Activated CD4-positive, alpha-beta T cell treated with anti-CD3 and anti-CD28 coated beads for 4 hours (primary cell): ENCODE measurements around the gene CREB5.

Experiments used
- DNase-seq, 2 donors: peaks; one replicate each; pipeline ENCODE4 v3.0.0-alpha.2; 2020

CREB5 gene

DNA sequence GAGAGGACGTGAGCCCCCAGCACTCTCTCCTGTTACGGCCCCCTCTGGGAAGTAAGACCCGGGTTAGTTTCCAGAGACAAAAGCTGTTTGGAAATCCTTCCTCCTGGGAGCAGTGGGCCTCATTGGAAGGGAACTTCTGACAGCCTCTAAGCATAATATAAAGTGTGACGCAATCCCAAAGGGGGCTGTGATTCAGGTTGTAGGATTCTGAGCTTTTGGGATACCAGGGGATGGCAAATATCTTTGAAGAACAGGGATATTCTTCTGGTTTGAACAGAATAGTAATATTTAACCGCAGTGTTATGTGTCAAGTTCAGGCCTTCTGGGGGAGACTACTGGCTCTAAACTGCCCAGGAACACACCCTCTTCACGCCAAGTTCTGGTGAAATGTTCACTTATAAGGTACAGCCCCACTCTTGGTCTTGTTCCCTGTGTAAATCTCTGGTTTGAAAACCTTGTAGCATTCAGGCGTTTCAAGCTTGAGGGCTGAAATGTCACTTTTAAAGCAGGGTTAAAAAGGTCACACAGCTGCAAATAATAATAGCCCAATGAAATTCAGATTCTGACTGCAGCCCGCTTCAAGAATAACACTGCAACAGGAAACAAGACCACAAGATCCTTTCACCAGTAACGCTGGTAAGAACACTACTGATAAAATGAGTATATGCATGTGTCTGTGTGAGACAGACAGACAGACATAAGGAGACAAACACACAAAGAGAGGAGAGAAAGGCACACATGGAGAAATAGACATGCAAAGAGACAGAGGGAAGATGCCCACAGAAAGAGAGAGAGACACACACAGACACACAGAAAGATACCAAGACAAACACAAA lies 69.0 kb downstream of the CREB5 start:
- DNase-seq, result no peak

DNA sequence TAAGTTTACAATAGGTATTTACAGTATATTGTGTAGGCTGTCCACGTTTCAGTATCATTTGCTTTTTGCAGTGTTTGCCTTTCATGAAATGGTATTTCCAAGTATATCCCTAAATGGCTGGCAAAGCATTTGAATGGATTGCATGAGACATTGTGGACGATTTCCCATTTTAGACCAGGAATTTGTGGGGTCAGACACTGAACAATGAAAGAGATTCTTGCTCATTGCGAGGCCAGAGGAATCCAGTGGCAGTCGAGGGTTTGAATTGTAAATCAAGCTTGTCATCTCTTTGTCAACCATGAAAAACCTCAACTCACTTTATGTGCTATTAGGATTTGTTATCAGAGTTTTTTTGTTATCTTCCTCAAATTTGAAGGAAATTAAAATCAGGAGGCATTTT lies 70.8 kb downstream of the CREB5 start:
- no peak for DNase-seq

DNA sequence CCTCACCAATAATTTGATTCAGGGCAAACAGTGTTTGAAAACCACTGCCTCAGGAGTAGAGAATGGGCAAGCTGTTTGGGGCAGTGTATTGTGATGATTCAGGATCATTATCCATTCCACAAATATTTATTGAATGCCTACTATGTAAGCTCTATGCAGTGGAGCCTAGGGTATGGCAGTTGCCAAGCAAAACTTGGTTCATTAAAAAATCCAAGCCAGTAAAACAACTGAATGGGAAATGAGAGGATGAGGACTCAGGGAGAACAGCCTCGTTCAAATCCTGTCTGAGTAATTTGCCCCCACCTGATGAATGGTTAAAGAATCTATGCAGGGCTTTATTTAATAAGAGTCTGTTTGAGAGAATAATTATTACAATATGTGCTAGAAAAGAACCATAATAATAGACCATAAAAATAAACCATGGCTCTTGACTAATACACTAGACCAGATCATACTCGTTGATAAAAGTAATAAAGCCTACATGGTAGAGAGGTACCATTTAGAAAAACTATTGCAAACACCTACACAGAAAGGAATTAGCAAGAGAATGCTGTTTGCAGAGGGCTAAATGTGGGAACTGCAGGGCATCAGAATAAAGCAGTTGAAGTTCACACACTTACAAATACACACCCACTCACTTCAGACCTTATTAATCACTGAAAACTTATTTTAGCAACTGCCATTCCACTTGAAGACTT lies 71.7 kb downstream of the CREB5 start:
- DNase-seq, result no peak

DNA sequence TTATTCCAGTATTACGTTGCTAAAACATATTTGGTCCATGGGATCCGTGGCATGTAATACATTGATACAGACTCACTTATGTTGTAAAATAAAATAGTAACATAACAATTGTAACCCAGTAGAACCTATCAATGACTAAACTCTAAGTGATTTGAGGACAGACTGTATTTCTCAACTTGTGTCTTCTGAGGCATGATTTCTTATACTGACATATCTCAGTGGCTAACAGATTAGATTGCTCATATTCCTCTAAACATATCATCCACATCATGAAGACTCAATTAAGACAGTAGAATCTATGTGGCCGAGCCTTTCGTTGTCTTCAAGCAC lies 72.3 kb downstream of the CREB5 start:
- DNase-seq, result no peak

DNA sequence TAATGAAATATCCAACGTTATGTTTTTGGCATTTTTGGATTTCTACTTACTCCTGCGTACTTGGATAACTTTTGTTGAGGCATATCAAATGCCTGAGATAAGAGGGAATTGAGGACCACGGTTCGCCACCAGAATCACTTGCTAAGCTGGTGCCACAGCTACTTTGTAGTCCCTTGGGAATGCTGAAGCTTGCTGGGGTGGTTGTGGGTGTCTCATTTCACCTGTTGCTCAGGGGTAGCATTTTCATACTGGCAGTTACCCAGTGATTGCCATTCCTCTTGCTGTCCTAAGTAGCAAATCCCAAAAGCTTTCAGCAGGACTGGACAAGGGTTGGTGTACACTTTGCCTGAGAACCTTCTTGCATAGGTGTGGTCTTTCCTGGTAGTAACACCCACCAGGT lies 75.2 kb downstream of the CREB5 start:
- DNase-seq, result no peak

DNA sequence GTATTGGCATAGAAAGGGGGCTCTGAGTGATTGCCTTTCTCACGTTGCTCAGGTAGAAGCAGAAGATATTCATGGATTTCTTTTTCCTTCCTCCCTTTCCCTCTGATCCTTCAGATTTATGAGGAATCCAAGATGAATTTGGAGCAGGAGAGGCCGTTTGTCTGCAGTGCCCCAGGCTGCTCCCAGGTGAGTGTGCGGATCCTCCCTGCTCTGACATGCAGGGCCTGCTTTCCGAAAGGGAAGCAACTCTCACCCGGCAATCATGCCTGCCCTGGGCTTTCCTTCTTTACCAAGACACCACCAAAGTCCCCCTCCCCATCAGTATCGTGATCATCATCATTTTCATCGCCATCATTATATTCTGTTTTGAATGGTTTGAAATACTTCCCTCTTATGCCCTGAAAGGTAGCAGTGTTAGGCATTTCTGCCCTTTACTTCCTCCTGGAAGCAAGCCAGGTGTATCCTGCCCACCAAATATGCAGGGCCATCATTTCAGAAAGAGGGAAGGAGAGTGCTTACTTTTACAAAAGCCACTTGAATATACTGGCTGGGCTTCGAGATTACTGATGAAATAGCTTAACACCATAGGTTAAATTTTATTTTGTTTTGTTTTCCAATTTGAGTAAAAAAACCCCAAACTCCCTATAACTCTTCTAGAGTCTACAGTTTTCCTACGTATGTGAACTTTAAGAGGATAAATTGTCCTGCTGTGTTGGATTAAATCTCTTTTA lies 75.9 kb downstream of the CREB5 start:
- no peak for DNase-seq

DNA sequence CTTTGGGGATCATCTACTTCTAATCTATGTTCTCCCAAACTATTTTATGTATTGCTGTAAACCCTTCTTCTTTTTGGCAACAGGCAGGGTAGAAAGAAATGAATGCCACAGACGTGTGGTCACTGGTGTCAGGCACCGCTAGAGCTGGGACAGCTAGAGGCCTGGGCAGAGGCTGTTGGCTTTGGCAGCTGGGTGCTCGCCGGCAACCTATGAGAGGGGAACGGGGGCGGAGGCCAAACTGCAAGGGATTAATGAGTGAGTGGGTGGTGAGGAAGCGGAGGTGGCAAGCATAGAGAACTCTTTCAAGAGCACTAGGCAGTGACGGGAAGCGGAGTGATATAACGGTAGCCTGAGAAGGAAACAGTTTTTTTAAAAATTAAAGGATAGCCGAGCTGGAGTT lies 78.5 kb downstream of the CREB5 start:
- no peak for DNase-seq

DNA sequence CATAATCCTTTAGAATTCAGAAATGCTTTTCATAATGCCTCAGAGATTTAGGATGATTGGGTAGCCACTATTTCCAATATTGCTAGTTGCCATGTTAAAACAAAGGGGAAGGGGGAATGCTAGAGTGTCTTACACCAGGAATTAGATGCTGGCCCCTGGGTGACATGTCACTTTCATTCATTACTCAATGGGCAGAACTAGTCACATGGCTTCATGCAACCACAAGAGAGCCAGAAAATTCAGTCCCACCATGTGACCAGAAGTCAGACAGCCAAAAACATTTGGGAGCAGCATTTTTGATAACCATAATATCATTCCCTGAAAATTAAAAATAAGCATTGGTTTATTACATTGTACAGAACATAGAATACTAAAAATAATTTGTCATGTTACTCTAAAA lies 81.2 kb downstream of the CREB5 start:
- DNase-seq, result no peak

DNA sequence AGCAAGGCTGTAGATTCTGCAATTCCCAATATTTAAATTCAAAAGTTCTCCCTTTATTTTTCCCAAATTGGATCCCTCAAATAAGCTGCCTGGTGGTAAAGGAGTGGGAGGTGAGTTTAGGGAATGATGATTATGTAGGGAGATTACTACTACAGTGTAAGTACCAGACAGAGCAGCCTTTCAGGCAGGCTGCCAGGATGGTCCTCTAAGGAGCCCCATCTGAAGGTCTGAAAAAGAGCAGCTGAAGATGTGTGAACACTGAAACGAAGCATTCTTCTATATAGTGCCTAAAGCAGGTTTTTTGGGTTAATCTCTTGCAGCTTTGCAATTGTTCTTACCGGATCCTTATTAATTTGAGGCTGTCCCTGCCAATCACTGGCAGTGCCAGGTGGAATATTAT lies 84.7 kb downstream of the CREB5 start:
- no peak for DNase-seq

DNA sequence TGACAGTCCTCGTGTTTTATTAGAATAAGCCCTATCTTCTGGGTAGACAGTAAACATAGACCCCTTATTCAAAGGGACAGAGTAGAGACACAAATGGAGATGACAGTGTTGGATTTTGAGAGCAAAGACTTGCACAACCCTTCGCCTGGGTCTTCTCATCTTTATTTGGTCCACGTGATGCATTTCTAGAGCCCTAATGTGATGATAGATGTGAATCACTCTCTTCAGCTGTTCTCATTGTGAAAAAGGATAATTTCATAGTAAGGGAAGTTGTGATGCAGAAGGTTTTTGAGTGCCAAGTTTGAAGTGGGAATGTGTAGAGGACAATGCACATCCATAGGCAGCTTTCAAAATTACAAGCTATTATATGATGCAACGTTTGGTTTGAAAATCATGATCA lies 86.3 kb downstream of the CREB5 start:
- DNase-seq, result no peak

DNA sequence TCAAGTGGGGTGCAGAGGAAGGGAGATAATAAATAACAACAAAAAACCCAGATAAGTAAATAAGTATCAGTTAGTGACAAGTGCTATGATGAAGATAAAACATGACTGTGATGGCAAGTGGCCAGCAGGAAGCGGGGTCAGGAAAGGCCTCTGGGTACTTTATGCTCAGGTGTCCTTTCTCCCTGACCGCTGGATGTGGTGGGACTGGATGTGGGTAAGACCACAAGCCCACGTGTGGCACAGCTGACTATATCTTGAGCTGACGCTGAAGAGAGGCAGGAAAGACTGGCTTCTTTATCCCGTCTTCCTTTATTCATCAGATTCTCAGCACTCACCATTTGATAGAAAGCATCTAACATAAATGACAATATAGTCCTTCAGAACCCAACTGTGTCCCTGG lies 87.8 kb downstream of the CREB5 start:
- DNase-seq, result no peak

DNA sequence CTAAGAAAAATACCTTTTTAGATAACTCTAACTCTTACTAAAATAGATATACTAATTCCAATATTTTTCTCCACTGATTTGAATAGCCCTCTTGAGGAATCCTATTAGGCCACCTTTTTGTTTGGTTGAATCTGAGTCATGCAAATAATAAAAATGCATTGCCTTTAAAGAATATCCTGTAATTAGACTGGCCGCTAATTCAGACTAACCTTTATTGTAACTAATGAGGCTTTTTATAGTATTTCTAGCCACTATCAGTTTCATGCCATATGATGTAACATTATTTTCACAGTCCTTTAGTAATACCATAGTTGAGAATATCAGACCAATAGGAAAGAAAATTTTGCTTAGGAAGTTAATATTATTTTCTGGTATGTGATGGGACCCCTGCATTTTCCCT lies 90.1 kb downstream of the CREB5 start:
- no peak for DNase-seq

DNA sequence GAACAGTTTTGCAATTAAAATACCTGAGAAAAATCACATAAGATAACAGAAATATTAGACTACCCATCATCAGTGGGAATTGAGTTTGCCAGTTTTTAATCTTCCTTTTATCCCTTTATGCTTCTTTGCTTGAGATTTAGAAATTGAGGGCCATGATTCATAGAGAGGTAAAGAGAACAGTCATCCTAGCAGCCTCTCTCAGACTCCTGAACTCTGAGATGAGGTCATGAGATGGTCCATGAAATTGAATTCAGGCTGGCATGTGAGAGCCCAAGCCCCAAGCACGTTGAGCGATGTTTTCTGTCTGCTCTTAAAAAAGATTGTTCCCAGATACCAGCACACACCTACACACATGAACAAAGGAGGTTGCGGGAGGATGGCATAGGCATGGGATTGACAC lies 91.1 kb downstream of the CREB5 start:
- no peak for DNase-seq

DNA sequence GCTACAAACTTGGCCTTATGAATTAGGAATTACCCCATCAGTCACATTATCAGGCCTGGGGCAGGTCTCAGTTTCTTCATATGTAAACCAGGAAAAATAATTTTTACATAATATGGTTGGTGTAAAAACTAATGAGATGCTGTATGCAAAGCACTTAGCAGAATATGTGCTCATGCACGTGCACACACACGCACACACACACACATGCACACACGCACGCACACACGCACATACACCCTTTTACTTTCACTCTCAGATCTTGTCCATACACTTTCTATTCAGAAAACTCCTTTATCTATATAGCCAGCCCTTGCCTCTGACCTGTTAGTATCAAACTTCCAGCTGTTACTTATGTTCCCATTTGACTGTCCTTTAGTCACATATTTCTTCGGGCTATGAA lies 92.7 kb downstream of the CREB5 start:
- no peak for DNase-seq

DNA sequence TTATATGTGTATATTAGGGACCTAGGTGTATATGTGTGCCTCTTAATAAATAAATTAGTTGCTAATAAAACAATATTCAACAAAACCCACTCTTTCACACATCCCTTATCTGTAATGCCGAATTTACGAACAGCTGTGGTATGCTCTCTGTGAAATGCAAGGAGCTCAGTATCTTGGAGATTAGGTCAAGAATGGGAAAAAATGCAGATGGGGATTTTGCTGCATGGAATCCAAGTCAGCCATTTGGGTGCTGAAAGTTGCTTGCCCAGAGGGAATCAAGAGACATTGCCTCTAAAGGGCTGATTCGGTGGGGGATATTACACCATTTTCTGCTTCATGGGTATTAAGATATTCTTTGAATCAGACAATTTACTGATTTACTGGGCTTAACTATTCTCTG lies 93.5 kb downstream of the CREB5 start:
- DNase-seq, result no peak

DNA sequence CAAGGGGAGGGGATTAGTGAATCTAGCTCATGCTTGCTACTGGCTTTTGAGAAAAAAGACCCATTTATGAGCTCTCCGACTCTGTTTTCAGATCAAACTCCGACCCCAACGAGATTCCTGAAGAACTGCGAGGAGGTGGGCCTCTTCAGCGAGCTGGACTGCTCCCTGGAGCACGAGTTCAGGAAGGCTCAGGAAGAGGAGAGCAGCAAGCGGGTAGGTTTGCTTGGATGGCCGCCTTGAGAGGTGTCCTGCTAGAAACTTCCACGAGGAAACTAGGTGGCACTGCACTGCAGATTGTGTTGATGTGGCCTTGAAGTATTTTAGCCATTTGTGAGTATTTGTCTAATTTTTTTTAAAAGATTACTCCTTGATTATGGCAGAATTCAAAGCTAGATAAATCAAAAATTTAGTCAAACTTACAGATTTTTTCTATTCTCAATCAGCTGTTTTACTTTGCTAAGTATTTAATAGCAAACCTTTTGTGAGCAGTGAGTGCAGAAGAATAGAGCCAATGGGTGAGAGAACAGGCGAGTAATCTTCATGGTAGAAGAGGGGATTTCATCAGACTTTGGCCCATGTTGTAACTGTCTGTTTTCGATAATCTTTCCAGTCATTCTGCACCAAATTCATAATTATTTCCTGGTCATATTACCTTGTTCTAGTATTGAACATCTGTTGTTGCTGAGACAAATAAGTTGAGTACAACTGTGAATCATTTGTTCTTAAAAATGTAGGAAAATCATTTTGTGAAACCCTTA lies 95.4 kb downstream of the CREB5 start:
- no peak for DNase-seq

DNA sequence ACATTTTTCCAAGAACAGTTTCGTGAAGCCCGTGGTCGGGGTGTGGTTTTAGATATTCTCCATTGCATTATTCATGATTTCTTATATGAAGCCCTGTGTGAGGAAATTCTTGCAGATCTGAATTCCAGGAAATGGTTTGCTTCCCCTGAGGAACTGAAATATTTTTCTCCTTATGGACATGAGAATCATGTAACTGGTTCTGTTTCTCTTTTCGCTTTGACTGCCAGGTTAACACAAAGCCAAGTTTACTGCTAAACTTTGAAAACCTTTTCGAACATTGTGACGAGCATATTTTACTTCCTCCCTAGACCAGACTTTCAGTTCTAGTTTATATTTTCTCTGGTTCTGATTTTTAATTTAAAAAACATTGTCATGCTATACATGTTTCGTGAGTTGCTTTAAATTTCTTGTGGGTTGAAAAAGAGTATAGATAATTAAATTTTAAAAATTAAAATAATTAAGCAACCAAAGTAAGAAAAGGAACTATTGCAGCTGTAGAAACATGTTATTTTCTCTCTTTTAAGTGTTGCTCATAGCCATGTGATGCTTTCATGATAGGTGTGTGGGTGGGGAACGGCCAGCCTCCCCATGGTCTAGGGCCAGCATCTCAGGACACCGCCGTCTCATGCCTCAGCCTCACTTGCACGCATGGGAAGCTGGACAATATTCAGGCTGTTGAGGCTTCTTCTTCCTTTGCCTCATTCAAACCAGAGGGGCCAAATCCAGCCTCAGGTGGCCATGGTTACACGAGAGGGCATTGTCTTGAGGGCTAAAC lies 97.1 kb downstream of the CREB5 start:
- DNase-seq, result no peak

DNA sequence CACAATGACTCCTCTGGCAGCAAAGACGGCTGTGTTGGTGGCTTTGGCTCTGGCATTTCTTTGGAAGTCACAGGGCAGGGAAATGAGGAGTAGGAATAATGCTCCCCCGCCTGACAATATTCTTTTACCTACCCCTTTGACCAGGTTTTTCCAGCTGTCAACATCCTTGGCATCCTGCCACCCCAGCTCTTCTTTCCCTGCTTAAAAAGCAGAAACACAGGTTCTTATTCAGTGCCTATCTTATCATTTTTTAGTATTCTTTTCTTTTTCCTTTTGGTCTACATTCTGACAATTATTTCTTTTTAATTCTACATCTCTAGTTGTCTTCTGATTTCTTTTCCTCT lies 97.7 kb downstream of the CREB5 start:
- DNase-seq, result no peak

DNA sequence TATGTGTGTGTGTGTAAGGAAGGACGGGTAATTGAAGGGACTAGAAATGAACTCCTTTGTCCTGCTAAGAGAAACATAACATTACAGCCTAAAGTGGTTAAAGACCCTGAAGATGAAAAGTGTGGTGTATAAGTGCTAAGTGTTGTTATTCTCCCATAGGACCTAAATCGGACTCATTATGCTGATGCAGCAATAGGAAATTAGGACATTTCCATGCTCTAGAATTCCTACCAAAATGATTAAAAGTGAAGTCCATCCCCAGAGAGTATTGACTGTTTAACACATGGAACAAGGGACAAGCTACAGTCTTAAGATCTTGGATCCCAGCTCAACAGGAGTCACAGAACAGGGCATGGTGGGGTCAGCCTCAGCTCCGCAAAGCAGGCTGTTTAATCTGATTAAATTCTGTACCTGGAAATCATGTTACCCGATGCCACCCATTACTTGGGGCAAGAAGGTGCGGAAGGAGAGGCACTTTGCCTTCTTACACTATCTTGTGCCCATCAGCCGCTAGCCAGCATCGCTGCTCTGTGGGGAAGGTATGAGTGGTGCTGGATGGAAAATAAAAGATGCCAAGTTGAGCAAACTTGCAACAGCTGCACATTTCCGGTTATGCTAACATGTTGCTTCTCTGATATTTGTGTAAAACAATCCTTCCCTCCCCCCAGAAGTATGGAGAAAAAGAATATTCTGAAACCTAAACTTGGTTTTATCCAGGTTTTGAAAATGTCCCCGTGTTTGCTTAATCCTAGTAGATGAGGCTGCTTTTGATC lies 100.5 kb downstream of the CREB5 start:
- no peak for DNase-seq

DNA sequence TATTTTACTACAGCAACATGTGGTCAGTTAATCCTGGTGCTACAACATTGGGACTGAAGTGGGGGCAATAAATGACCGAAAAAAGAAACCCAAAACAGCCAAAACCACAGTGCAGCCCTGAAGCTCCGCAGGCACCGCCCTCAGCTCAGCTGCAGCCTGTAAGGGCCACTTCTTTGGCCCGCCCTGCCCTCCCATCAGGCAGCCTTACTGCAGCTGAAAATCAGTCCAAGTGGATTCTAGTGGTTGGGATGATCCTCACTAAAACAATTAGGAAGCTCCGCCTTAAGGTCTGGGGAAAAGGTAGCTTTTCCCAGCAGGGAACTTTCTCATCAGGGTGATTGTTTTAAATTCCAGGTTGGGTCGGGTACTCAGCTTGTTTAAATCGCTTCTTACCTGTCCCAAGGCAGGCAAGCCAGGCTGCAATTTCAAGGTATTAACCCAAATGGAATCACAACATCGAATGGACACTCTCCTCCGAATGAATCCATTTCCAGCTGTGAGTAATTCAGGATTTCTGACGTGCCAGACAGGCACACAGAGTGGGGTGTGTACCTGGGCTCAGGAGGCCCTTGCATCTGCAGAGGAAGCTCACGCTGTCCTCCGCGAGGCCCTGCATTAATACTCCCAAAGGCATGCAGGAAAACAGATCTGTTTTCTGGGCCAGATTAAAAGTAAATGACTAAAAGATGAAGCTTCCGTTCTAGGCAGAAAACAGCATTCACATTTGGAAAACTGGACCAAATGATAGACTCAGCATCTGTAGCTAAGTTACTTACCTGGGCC lies 104.3 kb downstream of the CREB5 start:
- DNase-seq, result no peak

DNA sequence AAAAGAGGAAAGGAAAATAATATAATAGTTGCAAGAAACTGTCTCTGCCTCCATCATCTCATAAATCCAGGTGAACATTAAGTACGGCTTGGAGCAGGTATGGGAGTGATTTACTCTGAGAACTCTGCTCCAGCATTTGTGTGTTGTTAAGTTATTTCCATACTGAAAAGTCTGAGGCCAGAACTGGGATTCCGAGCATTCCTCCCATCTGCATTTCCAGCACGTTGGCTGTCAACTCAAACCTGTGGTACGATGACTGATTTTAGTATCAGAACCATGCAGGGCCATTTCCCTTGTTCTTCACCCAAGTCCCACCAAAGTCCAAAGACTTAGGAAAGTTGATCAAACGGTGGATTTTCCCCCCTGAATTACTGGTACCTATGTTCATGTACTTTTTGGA lies 104.9 kb downstream of the CREB5 start:
- no peak for DNase-seq
